ENCODE data around the gene EIF4G3.

DNA sequence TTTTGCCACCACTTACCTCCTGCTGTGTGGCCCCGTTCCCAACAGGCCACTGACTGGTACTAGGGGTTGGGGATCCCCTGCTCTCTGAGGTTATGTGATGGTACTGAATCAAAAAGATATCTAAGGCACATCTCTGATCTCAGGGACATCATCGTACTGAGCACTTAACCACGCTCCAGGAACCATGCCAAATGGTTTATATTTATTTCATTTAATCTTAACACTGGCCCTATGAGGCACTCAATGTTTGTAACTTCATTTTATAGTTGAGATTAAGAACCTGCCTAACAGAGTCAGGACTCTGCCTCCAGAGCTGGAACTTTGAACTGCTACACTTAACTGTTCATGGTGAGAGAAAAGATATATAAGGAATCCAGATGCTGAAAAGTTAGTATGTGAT is 291.6 kb downstream of the EIF4G3 start:
- TF ChIP-seq IRF3 (IDR thresholded peaks at IDR 0.05; ENCODE audit: low read depth, low read length), result no peak
- no peak for TF ChIP-seq POLR2AphosphoS5 (IDR thresholded peaks at IDR 0.05; ENCODE audit: low read depth, low read length)
- TF ChIP-seq, protein P1, sequence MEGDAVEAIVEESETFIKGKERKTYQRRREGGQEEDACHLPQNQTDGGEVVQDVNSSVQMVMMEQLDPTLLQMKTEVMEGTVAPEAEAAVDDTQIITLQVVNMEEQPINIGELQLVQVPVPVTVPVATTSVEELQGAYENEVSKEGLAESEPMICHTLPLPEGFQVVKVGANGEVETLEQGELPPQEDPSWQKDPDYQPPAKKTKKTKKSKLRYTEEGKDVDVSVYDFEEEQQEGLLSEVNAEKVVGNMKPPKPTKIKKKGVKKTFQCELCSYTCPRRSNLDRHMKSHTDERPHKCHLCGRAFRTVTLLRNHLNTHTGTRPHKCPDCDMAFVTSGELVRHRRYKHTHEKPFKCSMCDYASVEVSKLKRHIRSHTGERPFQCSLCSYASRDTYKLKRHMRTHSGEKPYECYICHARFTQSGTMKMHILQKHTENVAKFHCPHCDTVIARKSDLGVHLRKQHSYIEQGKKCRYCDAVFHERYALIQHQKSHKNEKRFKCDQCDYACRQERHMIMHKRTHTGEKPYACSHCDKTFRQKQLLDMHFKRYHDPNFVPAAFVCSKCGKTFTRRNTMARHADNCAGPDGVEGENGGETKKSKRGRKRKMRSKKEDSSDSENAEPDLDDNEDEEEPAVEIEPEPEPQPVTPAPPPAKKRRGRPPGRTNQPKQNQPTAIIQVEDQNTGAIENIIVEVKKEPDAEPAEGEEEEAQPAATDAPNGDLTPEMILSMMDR (IDR thresholded peaks at IDR 0.05), result no peak
- TF ChIP-seq EP300 (IDR thresholded peaks at IDR 0.05; ENCODE audit: borderline replicate concordance in 1 of 2, low read depth in 1 of 2, low read length in 1 of 2), result no peak
- no peak for TF ChIP-seq RAD21 (IDR thresholded peaks at IDR 0.05; ENCODE audit: low read length)
- no peak for TF ChIP-seq YY1 (IDR thresholded peaks at IDR 0.05; ENCODE audit: low read depth)
- no peak for TF ChIP-seq EZH2phosphoT487 (IDR thresholded peaks at IDR 0.05; ENCODE audit: borderline replicate concordance, low read depth)
- peak; percentile 56; the same call in 1 of the 2 replicates for TF ChIP-seq NFIC (IDR thresholded peaks at IDR 0.05; ENCODE audit: borderline replicate concordance)
- no peak for TF ChIP-seq GABPA (IDR thresholded peaks at IDR 0.05; ENCODE audit: low read depth)
